Stimulated activated CD4-positive, alpha-beta T cell treated with anti-CD3 and anti-CD28 coated beads, Interleukin-4, amount 100 ng/mL, for 48 hours (primary cell): ENCODE data around the gene ACTBL2.
"Not testable (repeated sequence)": the region's sequence is repeated elsewhere in the genome, so short reads cannot be mapped to it uniquely, and the experiment has no call there.

Experiments used
- DNase-seq, 2 donors: peaks; one replicate each; pipeline ENCODE4 v3.0.0-alpha.2; 2020; ENCODE audit warnings: low read depth in 2 of 2

Gene ACTBL2

GRCh38 chr5:57482671-57483106, at the start of gene ACTBL2:
Gene ACTBL2 (minus strand): TSS chr5:57482811. CDS start chr5:57482707, 104 bp downstream.
- no peak for DNase-seq

GRCh38 chr5:57531333-57531732, 48.7 kb upstream of the ACTBL2 start:
- no peak for DNase-seq

GRCh38 chr5:57529864-57530263, 47.3 kb upstream of the ACTBL2 start:
- no peak for DNase-seq

GRCh38 chr5:57527870-57528269, 45.3 kb upstream of the ACTBL2 start:
- no peak for DNase-seq

- no peak for DNase-seq
Observed at GRCh38 chr5:57524348-57525060, 41.9 kb upstream of the ACTBL2 start.

- DNase-seq: not testable (repeated sequence)
Observed at GRCh38 chr5:57522477-57522876, 39.9 kb upstream of the ACTBL2 start.

- DNase-seq: not testable (repeated sequence)
Observed at GRCh38 chr5:57518415-57518814, 35.8 kb upstream of the ACTBL2 start.

- no peak for DNase-seq
Observed at GRCh38 chr5:57517250-57517649, 34.6 kb upstream of the ACTBL2 start.

GRCh38 chr5:57513785-57514184, 31.2 kb upstream of the ACTBL2 start:
- no peak for DNase-seq

GRCh38 chr5:57511321-57511720, 28.7 kb upstream of the ACTBL2 start:
- DNase-seq: no peak

- no peak for DNase-seq
Observed at GRCh38 chr5:57509501-57510260, 27.1 kb upstream of the ACTBL2 start.

- DNase-seq: no peak
Observed at GRCh38 chr5:57508211-57508610, 25.6 kb upstream of the ACTBL2 start.

- DNase-seq: no peak
Observed at GRCh38 chr5:57505272-57506200, 22.9 kb upstream of the ACTBL2 start.

- no peak for DNase-seq
Observed at GRCh38 chr5:57504357-57504756, 21.7 kb upstream of the ACTBL2 start.

- DNase-seq: no peak
Observed at GRCh38 chr5:57503433-57503832, 20.8 kb upstream of the ACTBL2 start.

GRCh38 chr5:57501414-57502201, 19.0 kb upstream of the ACTBL2 start:
- DNase-seq: no peak

- DNase-seq: peak in 1 of 2 donors; percentile 1
Observed at GRCh38 chr5:57499262-57500050, 16.8 kb upstream of the ACTBL2 start.

- no peak for DNase-seq
Observed at GRCh38 chr5:57497733-57498132, 15.1 kb upstream of the ACTBL2 start.

- DNase-seq: no peak
Observed at GRCh38 chr5:57495285-57496086, 12.9 kb upstream of the ACTBL2 start.
